GM13976 (cell line): ENCODE measurements around the gene MCM5.
A peak's percentile ranks its signal among the peaks of the same experiment; 100 is the strongest.

Experiments
- DNase-seq: peaks from one replicate; pipeline ENCODE4 v3.0.0; 2012; ENCODE audit warnings: low spot score
- in situ Hi-C: fragments of 300-500 bp; cut with MboI; formaldehyde crosslinking; loops from one replicate; pipeline ENCODE4 v1.12.0; 2022; ENCODE audit warnings: low sequenced_read_pairs, mixed read lengths, inconsistent platforms; ENCODE audit not compliant: unreplicated experiment
- TF ChIP-seq, protein P1 (sequence below): IDR thresholded peaks from 2 replicates; pipeline ENCODE4 v1.5.1; 2012; ENCODE audit warnings: borderline replicate concordance, mild to moderate bottlenecking; ENCODE audit not compliant: insufficient read depth; ENCODE audit errors: extremely low read depth, missing control alignments, control extremely low read depth

Gene MCM5

DNA sequence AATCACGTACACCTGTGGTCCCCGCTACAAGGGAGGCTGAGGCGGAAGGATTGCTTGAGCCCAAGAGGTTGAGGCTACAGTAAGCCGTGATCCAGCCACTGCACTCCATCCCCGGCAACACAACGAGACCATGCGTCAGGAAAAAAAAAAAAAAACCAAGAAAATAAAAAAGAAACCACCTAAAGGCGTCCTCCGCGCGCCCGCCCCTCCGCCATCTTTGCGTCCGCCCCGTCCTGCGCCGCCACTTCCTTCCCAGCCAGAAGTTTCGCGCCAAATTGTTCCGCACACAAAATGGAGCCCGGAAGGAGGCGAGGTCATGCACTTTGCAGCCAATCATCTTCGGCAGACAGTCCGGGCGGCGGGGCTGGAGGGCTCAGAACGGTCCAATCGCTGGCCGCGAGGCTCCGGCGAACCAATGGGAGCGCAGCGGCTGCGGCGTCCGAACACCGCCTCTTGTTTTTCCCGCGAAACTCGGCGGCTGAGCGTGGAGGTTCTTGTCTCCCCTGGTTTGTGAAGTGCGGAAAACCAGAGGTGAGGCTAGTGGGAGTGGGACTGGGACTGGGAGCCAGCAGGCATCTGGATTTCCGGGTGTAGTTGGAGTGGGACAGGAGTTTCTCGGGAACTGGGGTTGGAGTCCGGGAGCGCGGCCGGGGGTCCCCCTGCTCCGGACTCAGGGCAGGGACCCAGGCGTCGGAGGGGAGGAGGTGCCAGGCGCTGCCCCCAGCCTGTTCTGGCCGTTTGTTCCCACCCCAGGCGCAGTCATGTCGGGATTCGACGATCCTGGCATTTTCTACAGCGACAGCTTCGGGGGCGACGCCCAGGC lies at the start of gene MCM5:
Gene MCM5, plus strand, starts transcription at position 463 of the 823 bp plus-strand sequence. Its CDS starts 299 bp downstream, at position 762.
- DNase-seq, result peak; percentile 99
- TF ChIP-seq, protein P1, sequence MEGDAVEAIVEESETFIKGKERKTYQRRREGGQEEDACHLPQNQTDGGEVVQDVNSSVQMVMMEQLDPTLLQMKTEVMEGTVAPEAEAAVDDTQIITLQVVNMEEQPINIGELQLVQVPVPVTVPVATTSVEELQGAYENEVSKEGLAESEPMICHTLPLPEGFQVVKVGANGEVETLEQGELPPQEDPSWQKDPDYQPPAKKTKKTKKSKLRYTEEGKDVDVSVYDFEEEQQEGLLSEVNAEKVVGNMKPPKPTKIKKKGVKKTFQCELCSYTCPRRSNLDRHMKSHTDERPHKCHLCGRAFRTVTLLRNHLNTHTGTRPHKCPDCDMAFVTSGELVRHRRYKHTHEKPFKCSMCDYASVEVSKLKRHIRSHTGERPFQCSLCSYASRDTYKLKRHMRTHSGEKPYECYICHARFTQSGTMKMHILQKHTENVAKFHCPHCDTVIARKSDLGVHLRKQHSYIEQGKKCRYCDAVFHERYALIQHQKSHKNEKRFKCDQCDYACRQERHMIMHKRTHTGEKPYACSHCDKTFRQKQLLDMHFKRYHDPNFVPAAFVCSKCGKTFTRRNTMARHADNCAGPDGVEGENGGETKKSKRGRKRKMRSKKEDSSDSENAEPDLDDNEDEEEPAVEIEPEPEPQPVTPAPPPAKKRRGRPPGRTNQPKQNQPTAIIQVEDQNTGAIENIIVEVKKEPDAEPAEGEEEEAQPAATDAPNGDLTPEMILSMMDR, result no peak
- in situ Hi-C loops, result no loop called here

DNA sequence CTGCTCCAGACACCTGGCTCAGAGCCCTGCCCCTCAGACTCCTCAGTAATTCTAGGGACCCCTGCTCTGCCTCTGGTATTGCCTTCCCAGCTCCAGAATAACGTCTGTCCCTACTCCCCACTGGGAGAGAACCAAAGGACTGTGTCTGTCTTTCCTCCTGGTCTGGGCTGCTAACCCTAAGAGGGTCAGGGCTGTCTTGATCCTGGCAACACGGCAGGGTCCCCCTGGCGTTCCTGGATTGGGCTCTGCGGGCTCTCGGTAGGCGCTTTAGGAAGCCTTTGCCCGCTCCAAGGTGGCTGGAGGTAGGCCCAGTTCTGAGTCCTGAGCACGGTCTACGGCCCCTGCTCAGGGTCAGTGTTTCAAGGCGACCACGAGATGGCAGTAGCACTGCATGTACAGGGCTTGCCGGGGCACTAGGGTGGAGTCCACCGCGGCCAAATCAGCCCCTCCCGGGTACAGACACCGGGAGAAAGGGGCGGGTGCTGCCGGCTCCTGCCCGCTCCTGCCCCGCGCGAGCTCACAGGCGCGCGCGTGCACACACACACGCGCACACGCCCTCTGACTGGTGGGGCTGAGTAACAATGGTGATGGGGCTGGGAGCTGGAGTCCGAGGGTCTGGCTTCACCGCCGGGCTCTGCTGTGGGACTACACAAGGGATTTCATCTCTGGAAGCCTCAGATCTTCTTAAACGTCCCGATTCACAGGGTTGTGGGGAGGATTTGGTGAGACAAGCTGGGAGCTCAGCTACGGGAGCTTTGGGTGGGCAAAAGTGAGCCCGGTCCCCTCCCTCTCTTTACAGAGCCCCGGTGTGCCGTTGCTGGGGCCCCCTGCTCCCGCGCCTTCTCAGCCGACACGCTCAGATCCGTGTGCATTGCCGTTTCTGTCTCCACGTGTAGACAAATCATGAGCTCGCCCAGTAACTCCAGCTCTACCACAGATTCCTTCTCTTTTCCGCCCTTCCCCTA lies 49.1 kb upstream of the MCM5 start:
- TF ChIP-seq, protein P1, result peak; percentile 85
- in situ Hi-C loops, result loop anchor here (10.0 kb wide), 1 partner anchor 234 kb away; no protein-coding TSS in a partner anchor
- peak; percentile 95 for DNase-seq

DNA sequence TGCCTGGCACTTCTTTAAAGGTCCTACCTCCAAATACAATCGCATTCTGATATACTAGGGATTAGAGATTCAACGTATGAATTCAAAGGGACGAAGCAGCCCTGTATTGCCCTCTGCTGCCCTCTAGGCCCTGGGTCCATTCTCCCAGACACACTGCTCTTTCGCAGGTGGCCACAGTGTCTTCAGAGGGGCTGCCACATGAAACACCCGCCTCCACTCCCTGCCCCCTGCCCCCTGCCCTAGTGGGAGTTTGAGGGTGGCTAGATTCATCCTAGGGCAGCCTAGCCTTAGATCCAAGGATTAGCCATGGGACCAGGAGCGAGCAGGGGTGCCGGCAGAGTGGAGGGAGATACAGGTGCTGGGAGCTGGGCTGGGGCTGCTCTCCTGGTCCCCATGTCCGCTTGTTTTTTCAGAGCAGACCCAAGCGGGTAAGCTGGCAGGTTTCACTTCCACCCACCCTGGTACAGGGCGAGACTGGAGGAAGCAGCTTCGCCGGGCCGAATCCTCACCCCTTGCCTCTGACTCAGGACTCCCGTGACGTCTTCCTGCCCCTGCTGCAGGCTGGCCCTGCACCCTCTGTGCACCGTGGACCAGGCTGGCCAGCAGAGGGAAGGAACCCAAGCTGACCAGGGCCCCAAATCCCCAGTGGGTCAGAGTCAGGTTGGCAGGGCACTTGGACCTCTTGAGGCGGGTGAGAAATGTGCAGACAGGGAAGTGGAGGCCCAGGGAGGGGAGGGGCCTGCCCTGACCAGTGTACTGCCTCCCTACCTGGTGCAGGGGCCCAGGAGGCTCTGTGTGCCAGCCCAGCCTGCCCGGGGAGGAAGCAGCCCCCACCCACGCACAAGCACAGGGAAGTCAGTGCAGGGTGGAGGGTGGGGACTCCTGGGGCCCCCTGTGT lies 47.5 kb upstream of the MCM5 start:
- in situ Hi-C loops, result loop anchor here (10.0 kb wide), 1 partner anchor 232 kb away; no protein-coding TSS in a partner anchor
- DNase-seq, result peak; percentile 67
- TF ChIP-seq, protein P1, result peak; percentile 39

DNA sequence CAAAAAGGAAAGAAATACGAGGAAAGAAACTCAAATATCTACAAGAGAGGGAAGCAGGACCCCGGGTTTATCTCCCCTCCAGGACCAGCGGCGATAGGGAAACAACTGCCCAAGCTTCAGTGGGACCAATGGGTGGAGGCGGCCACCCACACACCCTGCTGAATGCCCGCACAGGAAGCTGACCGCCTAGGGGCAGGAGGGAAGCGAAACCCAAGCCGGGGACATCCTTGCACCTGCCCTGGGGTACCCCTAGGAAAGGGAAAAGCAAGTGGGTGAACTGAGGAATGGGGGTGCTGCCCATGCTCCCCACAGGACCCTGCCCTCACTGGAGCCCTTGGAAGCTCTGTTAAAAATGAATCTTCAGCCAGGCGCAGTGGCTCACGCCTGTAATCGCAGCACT lies 46.6 kb upstream of the MCM5 start:
- TF ChIP-seq, protein P1, result no peak
- in situ Hi-C loops, result loop anchor here (10.0 kb wide), 1 partner anchor 231 kb away; no protein-coding TSS in a partner anchor
- no peak for DNase-seq

DNA sequence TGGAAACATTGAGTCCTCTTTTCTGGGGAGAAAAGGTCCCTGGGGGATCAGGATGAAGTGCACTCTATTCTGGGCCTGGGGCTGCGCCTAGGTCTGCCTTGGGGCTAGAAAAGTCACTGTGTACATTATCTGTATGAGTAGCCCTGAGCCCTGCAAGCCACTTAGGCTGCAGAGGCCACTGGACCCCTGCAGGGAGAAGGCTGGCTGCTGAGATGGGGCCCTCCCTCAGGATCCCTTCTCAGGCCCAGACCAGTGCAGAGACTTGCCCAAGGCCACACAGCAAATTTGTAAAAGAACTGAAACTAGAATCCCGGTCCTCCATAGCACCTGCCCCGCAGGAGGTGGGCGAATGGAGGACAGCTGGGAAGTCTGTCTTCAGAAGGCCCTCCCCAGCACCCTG lies 45.9 kb upstream of the MCM5 start:
- no peak for DNase-seq
- in situ Hi-C loops, result loop anchor here (10.0 kb wide), 1 partner anchor 231 kb away; no protein-coding TSS in a partner anchor
- TF ChIP-seq, protein P1, result no peak
